RWPE1 (cell line): Measurements from ENCODE around the gene BRIP1.
"Not testable (repeated sequence)": the region's sequence is repeated elsewhere in the genome, so short reads cannot be mapped to it uniquely, and the experiment has no call there.

Experiments
- CTCF ChIA-PET: fragments of 350-600 bp; sonication (Branson Sonifier 250); formaldehyde crosslinking; extraction: SDS; loops from one replicate; lab custom pipeline; 2021; lab: Yijun Ruan, JAX
- POLR2A ChIA-PET: fragments of 400-600 bp; formaldehyde crosslinking; extraction: SDS; loops from one replicate; lab custom pipeline; 2020; ENCODE audit warnings: antibody characterized with exemption; ENCODE audit not compliant: low non-redundant PET; lab: Yijun Ruan, JAX
- DNase-seq: peaks from one replicate; pipeline ENCODE4 v3.0.0; 2012; ENCODE audit warnings: low spot score
- H3K27ac ChIP-seq: fragments of 450-650 bp; 2 replicates; pipeline ENCODE4 v1.5.1; 2017
- CTCF ChIP-seq: fragments of 450-650 bp; conservative IDR thresholded peaks from 2 replicates; pipeline ENCODE4 v1.5.1; 2017; ENCODE audit warnings: low read depth, mild to moderate bottlenecking

Gene BRIP1

GRCh38 chr17:61868074-61868473, 4.7 kb upstream of the BRIP1 start:
- CTCF ChIA-PET: no interaction called here
- no peak for TF ChIP-seq CTCF
- DNase-seq: no peak
- POLR2A ChIA-PET: no interaction called here
- no peak overlapping the region for H3K27ac ChIP-seq

- TF ChIP-seq CTCF: no peak
- no peak for DNase-seq
- no peak overlapping the region for H3K27ac ChIP-seq
- ChIA-PET POLR2A (interaction anchor here (0.6 kb wide), 1 partner anchor 1354 kb away, joined by 3 read pairs; no protein-coding TSS in a partner anchor), CTCF (interaction anchor here (0.7 kb wide), 1 partner anchor 10 kb away, joined by 4 read pairs; no protein-coding TSS in a partner anchor)
Measured at GRCh38 chr17:61867033-61867432, 3.7 kb upstream of the BRIP1 start.

DNA sequence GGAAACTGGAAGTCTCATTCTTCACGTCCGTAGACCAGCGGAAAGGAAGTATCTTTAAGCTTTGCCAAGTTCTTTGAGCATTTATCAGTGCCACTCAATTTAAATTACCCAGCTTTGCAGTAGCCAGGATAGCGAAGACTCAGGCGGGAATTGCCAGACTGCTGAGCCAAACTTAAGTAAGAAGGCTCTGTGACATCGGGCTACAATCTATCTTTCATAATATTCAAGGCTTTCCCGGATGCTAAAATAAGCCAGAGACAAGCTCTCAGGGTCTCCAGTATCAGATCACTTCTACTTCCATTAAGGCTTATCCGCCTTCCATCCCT, 436 bp upstream of the BRIP1 start:
- ChIA-PET POLR2A (no interaction called here), CTCF (interaction anchor here (1.1 kb wide), 1 partner anchor 27 kb away, joined by 3 read pairs; no protein-coding TSS in a partner anchor)
- peak overlapping the region; percentile 96 for H3K27ac ChIP-seq
- TF ChIP-seq CTCF: no peak
- DNase-seq: no peak

GRCh38 chr17:61862105-61862574, 1.2 kb downstream of the BRIP1 start:
- no peak overlapping the region for H3K27ac ChIP-seq
- peak; percentile 48 for DNase-seq
- no peak for TF ChIP-seq CTCF
- POLR2A ChIA-PET: interaction anchor here (0.6 kb wide), 1 partner anchor 13 kb away, joined by 3 read pairs; no protein-coding TSS in a partner anchor
- CTCF ChIA-PET: interaction anchor here (0.6 kb wide), 1 partner anchor 34 kb away, joined by 3 read pairs; no protein-coding TSS in a partner anchor

- POLR2A ChIA-PET, DNase-seq, CTCF ChIA-PET, H3K27ac ChIP-seq: not testable (repeated sequence)
Measured at GRCh38 chr17:61860397-61860796, 2.9 kb downstream of the BRIP1 start.

DNA sequence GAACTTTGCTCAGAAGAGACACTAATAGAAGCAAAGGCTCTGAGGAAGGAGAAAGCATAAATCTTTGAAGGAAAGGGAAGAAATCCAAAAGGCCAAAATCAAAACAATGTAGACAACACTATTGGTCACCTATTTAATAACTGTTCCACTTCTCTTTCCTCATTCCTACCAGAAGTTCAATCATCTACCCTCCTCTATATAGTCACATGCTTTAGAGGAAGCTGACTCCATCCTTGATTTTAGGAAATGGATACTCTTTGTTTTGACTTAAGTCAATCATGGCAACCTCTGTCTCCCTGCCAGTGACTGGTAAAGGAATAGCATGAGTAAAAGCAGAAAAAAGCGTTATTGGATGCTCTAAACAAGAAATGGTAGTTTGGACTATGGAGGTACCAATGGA, 7.3 kb downstream of the BRIP1 start:
- no peak for DNase-seq
- TF ChIP-seq CTCF: no peak
- ChIA-PET POLR2A (no interaction called here), CTCF (no interaction called here)
- H3K27ac ChIP-seq: no peak overlapping the region

DNA sequence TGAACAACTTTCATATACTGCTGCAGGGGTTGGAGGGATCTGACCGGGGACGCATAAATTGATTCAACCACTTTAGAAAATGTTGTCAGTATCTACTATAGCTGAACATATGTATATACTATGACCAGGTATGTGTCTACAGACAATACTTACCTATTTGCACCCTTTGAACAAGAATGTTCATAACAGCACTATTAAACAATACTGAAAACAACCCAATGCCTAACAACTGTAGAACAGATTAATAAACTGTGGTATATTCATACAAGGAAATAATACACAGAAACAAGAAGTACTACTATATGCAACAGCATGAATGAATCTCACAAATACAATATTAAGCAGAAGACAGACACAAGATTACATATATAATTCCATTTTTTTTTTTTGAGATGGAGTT, 10.5 kb downstream of the BRIP1 start:
- ChIA-PET CTCF (no interaction called here), POLR2A (no interaction called here)
- TF ChIP-seq CTCF: no peak

More for the DNA sequence above, 10.5 kb downstream of the BRIP1 start:
- DNase-seq: no peak
- H3K27ac ChIP-seq: no peak overlapping the region
